Measurements from ENCODE around the gene SLAIN1.

- TF ChIP-seq RCOR1 (IDR thresholded peaks at IDR 0.05; ENCODE audit: insufficient replicate concordance, low read length) (no peak), CTCF (conservative IDR thresholded peaks at IDR 0.05; ENCODE audit: low read depth, low read length) (no peak), MAFK (IDR thresholded peaks at IDR 0.05; ENCODE audit: low read depth, low read length) (no peak), RAD21 (IDR thresholded peaks at IDR 0.05; ENCODE audit: low read length) (no peak), SMC3 (IDR thresholded peaks at IDR 0.05; ENCODE audit: low read depth, low read length) (no peak)
Measured at GRCh38 chr13:77719128-77719527, 21.6 kb downstream of the SLAIN1 start.
